GM20000 (cell line): ENCODE results near the gene TRPM5.

Source experiments
- DNase-seq: peaks from one replicate; pipeline ENCODE4 v3.0.0; 2012; ENCODE audit warnings: low spot score
- CTCF ChIP-seq: IDR thresholded peaks from 2 replicates; pipeline ENCODE4 v1.5.1; 2012; ENCODE audit warnings: mild to moderate bottlenecking, control low read depth; ENCODE audit errors: extremely low read depth, missing control alignments

Gene TRPM5

GRCh38 chr11:2444821-2445745 is 769 bp upstream of the TRPM5 start, which contains the start of gene KCNQ1:
Gene KCNQ1, plus strand, starts transcription at chr11:2445008. Its CDS starts 91 bp downstream, at chr11:2445099.
- peak; percentile 87 for DNase-seq
- no peak for TF ChIP-seq CTCF

GRCh38 chr11:2443406-2443805 is 908 bp downstream of the TRPM5 start:
- TF ChIP-seq CTCF: no peak
- DNase-seq: no peak

- no peak for DNase-seq
- no peak for TF ChIP-seq CTCF
Measured at GRCh38 chr11:2442589-2442988, 1.7 kb downstream of the TRPM5 start.

GRCh38 chr11:2441171-2441570 is 3.1 kb downstream of the TRPM5 start:
- TF ChIP-seq CTCF: no peak
- DNase-seq: no peak

GRCh38 chr11:2440646-2441045 is 3.7 kb downstream of the TRPM5 start:
- no peak for TF ChIP-seq CTCF
- no peak for DNase-seq

- no peak for DNase-seq
- TF ChIP-seq CTCF: no peak
Measured at GRCh38 chr11:2439820-2440219, 4.5 kb downstream of the TRPM5 start.

GRCh38 chr11:2437516-2437915 is 6.8 kb downstream of the TRPM5 start:
- DNase-seq: no peak
- TF ChIP-seq CTCF: no peak
